GM12878 (cell line): Measurements from ENCODE around the gene BCL2L13. TPM values are rescaled to one million over a fixed set of nuclear protein-coding genes. Genes with fewer than 3 reads are reported as not detected.

Experiments
- ATAC-seq: fragments of 200-7000 bp; cut with Tn5 transposase; 3 replicates; pipeline ENCODE4 v1.9.1; 2020; ENCODE audit warnings: mild to moderate bottlenecking, moderate library complexity
- BruUV-seq: library from RNA; stranded (reverse); fragments of 400-500 nt; replicated peaks from 2 replicates; lab custom pipeline; 2021; lab: Mats Ljungman, UMichigan
- CTCF ChIA-PET: fragments of 300-600 bp; sonication (Branson Sonifier 250); formaldehyde crosslinking; extraction: SDS; loops from one replicate; lab custom pipeline; 2021; ENCODE audit warnings: inconsistent platforms; lab: Yijun Ruan, JAX
- POLR2A ChIA-PET: fragments of 350-600 bp; formaldehyde crosslinking; extraction: SDS; loops from one replicate; lab custom pipeline; 2021; ENCODE audit warnings: inconsistent platforms; lab: Charles Lee
- RAD21 ChIA-PET: fragments of 300-600 bp; sonication (Branson Sonifier 250); formaldehyde crosslinking; loops from one replicate; lab custom pipeline; 2023; ENCODE audit warnings: antibody characterized with exemption; ENCODE audit not compliant: unreplicated experiment; lab: Charles Lee
- SMC1A ChIA-PET: fragments of 300-600 bp; sonication (Branson Sonifier 250); formaldehyde crosslinking; loops from one replicate; lab custom pipeline; 2023; ENCODE audit not compliant: unreplicated experiment, uncharacterized antibody; lab: Charles Lee
- DNase-seq: peaks from one replicate; pipeline ENCODE4 v3.0.0-alpha.2; 2011; ENCODE audit warnings: low read depth, low spot score
- FAIRE-seq: peaks from 3 replicates; lab custom pipeline; 2011; peaks lifted over from hg19 to GRCh38; lab: Jason Lieb, UNC
- H2AFZ ChIP-seq: 2 replicates; pipeline ENCODE4 v1.6.0; 2011; ENCODE audit warnings: low read depth, low read length, control low read depth; ENCODE audit not compliant: control insufficient read depth
- H3K27ac ChIP-seq: 2 replicates; pipeline ENCODE4 v1.5.1; 2011; ENCODE audit warnings: control low read depth; ENCODE audit not compliant: control insufficient read depth, insufficient read depth
- H3K27me3 ChIP-seq, 2 experiments: replicated peaks in 1 of 2; 2 replicates each; pipeline versions ENCODE4 v1.6.0 to v1.6.1; 2011; ENCODE audit warnings: low read length in 1 of 2; ENCODE audit not compliant: control insufficient read depth in 2 of 2, insufficient read depth in 2 of 2
- H3K36me3 ChIP-seq, 2 experiments: 2 replicates each; pipeline ENCODE4 v1.5.1; 2011; ENCODE audit warnings: low read length in 1 of 2; ENCODE audit not compliant: control insufficient read depth in 2 of 2, insufficient read depth in 2 of 2
- H3K4me1 ChIP-seq: 2 replicates; pipeline ENCODE4 v1.6.1; 2011; ENCODE audit warnings: mild to moderate bottlenecking, low read length, moderate library complexity, mixed read lengths; ENCODE audit not compliant: control insufficient read depth, insufficient read depth
- H3K4me2 ChIP-seq: 2 replicates; pipeline ENCODE4 v1.6.0; 2011; ENCODE audit warnings: control low read depth; ENCODE audit not compliant: control insufficient read depth, insufficient read depth
- H3K4me3 ChIP-seq: fragments of 200-600 bp; sonication (generic); 2 replicates; pipeline ENCODE4 v1.5.1; 2016
- H3K79me2 ChIP-seq: 2 replicates; pipeline ENCODE4 v1.6.0; 2011; ENCODE audit warnings: low read length; ENCODE audit not compliant: control insufficient read depth, insufficient read depth
- H3K9ac ChIP-seq: 2 replicates; pipeline ENCODE4 v1.8.0; 2011; ENCODE audit warnings: low read length, control low read depth, mixed read lengths; ENCODE audit not compliant: control insufficient read depth, insufficient read depth
- H3K9me3 ChIP-seq: replicated peaks from 3 replicates; pipeline ENCODE4 v1.5.1; 2011; ENCODE audit warnings: mild to moderate bottlenecking, low read length; ENCODE audit not compliant: control insufficient read depth, insufficient read depth
- H4K20me1 ChIP-seq: 2 replicates; pipeline ENCODE4 v1.6.0; 2011; ENCODE audit not compliant: control insufficient read depth, insufficient read depth
- ASH2L ChIP-seq: fragments of 300-600, 200-600 bp; sonication (generic); IDR thresholded peaks from 2 replicates; pipeline ENCODE4 v1.6.1; 2017; ENCODE audit warnings: low read depth, mild to moderate bottlenecking, borderline replicate concordance
- CBX3 ChIP-seq: fragments of 200-600 bp; sonication (generic); IDR thresholded peaks from 2 replicates; pipeline ENCODE4 v1.6.1; 2016; ENCODE audit warnings: low read depth, borderline replicate concordance
- CEBPB ChIP-seq, 2 experiments: fragments of 150-350 bp in 1 of 2; IDR thresholded peaks; 2 replicates each; pipeline ENCODE4 v1.6.1; 2012 to 2014; ENCODE audit warnings: low read depth in 2 of 2, low read length in 2 of 2, borderline replicate concordance in 1 of 2, inconsistent platforms in 1 of 2
- ESRRA ChIP-seq: IDR thresholded peaks from 2 replicates; pipeline ENCODE4 v1.6.1; 2012; ENCODE audit warnings: mild to moderate bottlenecking, low read length, improper control_type of control experiment
- IRF5 ChIP-seq: fragments of 450-650 bp; IDR thresholded peaks from 2 replicates; pipeline ENCODE4 v1.6.1; 2017; ENCODE audit warnings: borderline replicate concordance
- NFIC ChIP-seq: IDR thresholded peaks from 2 replicates; pipeline ENCODE4 v1.6.1; 2012; ENCODE audit warnings: low read depth, mild to moderate bottlenecking, inconsistent platforms, low read length, moderate library complexity
- NFXL1 ChIP-seq: fragments of 450-650 bp; IDR thresholded peaks from 2 replicates; pipeline ENCODE4 v1.6.1; 2017; ENCODE audit warnings: antibody characterized with exemption, mild to moderate bottlenecking, borderline replicate concordance
- NFYB ChIP-seq: IDR thresholded peaks from 2 replicates; pipeline ENCODE4 v1.6.1; 2011; ENCODE audit warnings: low read depth, mild to moderate bottlenecking, low read length, improper control_type of control experiment, moderate library complexity; ENCODE audit not compliant: insufficient read depth
- SPI1 ChIP-seq: IDR thresholded peaks from 2 replicates; pipeline ENCODE4 v1.6.1; 2011; ENCODE audit warnings: low read depth, mild to moderate bottlenecking, low read length, moderate library complexity, borderline replicate concordance; ENCODE audit not compliant: insufficient read depth
- STAT3 ChIP-seq: IDR thresholded peaks from 2 replicates; pipeline ENCODE4 v1.6.1; 2011; ENCODE audit warnings: low read depth, low read length, improper control_type of control experiment
- WGBS: methylation state at CpG from one replicate; pipeline ENCODE4 v1.1.6; 2016; ENCODE audit warnings: low lambda C conversion rate; ENCODE audit not compliant: insufficient replicate concordance, insufficient coverage; ENCODE audit errors: missing lambda C conversion rate; 5-methylcytosine and 5-hydroxymethylcytosine counted together
- in situ Hi-C: fragments of 300-500 bp; cut with MboI; formaldehyde crosslinking; loops from 9 replicates; pipeline ENCODE4 v1.14.3; 2018; ENCODE audit warnings: mixed read lengths
- intact Hi-C: fragments of 100-400 bp; cut with micrococcal nuclease; formaldehyde crosslinking; loops from one replicate; pipeline ENCODE4 v1.14.2; 2022; ENCODE audit not compliant: unreplicated experiment
- polyA plus RNA-seq, 11 experiments: library from polyadenylated mRNA; depleted of rRNA in 4 of 11; unstranded in 6 of 11; stranded (reverse) in 5 of 11; fragments of >200 nt; fragmentation: Nextera tagmentation in 4 of 11; fragmentation: Illumina TruSeq in 1 of 11; extraction: Ambion mirVana in 4 of 11; extraction: Trizol in 1 of 11; gene quantifications; 1 replicate in 1 of 11; 2 replicates in 10 of 11; pipeline versions ENCODE4 v1.2.1 to v1.2.3, GENCODE V29; 2011 to 2016; ENCODE audit warnings: inconsistent platforms in 2 of 11, missing spikeins in 2 of 11, low read depth in 1 of 11
- total RNA-seq, 4 experiments: library from RNA; depleted of rRNA in 3 of 4; stranded (reverse); fragments of >200 nt in 3 of 4; fragmentation: Illumina TruSeq in 1 of 4; extraction: Trizol in 1 of 4; gene quantifications; 2 replicates each; pipeline versions ENCODE4 v1.2.1 to v1.2.3, GENCODE V29; 2013 to 2021
- TF ChIP-seq, protein P1 (sequence below): fragments of 450-650 bp; IDR thresholded peaks from 2 replicates; pipeline ENCODE4 v1.6.1; 2017; ENCODE audit warnings: antibody characterized with exemption, mild to moderate bottlenecking, moderate library complexity
- TF ChIP-seq, protein P2 (sequence below): fragments of 450-650 bp; IDR thresholded peaks from 2 replicates; pipeline ENCODE4 v1.6.1; 2017; ENCODE audit warnings: mild to moderate bottlenecking

The BCL2L13 gene
- total and polyA plus RNA-seq, 10 of the 15 experiments (the other 5 are each of a cell fraction or from before 2014, with no cell fraction given) = 18.6 to 30.6 (median 28.2) TPM

DNA sequence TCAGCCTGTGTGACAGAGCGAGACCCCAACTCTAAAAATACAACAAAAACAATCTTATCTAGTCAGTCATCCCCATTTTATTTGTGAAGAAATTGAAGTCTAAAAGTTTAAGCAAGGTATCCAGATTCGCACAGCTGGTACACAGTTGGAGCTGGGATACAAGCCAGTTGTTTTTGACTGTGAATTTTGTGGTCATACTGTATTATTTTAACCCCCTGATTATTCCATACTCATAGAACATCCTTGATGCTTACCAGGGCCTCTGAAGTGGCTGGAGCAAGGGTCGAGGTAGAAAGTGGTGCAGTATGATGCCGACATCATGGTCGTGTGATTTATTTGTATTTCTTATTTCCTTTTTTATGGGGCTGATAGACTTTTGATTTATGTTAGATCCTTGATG lies 85.7 kb downstream of the BCL2L13 start (continued):
- TF ChIP-seq SPI1 (no peak), NFXL1 (no peak)

GRCh38 chr22:17724678-17725499 lies 86.3 kb downstream of the BCL2L13 start:
- no peaks in the 10 kb centered on the region; the same call in 1 of the 2 replicates for H4K20me1 ChIP-seq
- FAIRE-seq (no peak), ATAC-seq (no peak), DNase-seq (no peak)
- no peak overlapping the region for H3K9ac ChIP-seq
- no peak overlapping the region for H3K4me2 ChIP-seq
- CTCF ChIA-PET = interaction anchor here (3.0 kb wide), 1 partner anchor 166 kb away, joined by 7 read pairs; no protein-coding TSS in a partner anchor
- no peaks in the 10 kb centered on the region for H3K4me1 ChIP-seq
- in situ Hi-C loops (no loop called here), intact Hi-C loops (loop anchor here (5.0 kb wide), 1 partner anchor 168 kb away; no protein-coding TSS in a partner anchor)
- no peak overlapping the region for H3K4me3 ChIP-seq
- RAD21 ChIA-PET = interaction anchor here (1.1 kb wide), 1 partner anchor 301 kb away, joined by 3 read pairs; no protein-coding TSS in a partner anchor
- no peaks in the 10 kb centered on the region for H3K79me2 ChIP-seq
- 86% methylated on average over 8 of the region's 8 CpGs for WGBS
- H3K27ac ChIP-seq = no peak overlapping the region
- POLR2A ChIA-PET = interaction anchor here (0.7 kb wide), 1 partner anchor 520 kb away, joined by 3 read pairs; no protein-coding TSS in a partner anchor
- H2AFZ ChIP-seq = no peak overlapping the region
- H3K9me3 ChIP-seq = no peaks in the 10 kb centered on the region
- BruUV-seq = no TSS peak
- H3K27me3 ChIP-seq = no peaks in the 10 kb centered on the region
- SMC1A ChIA-PET = interaction anchor here (1.0 kb wide), 1 partner anchor 60 kb away, joined by 3 read pairs; no protein-coding TSS in a partner anchor
- H3K36me3 ChIP-seq = peaks cover 6 to 8% of the 10 kb centered on the region in 2 experiments; a peak in 3 of 4 replicates
- TF ChIP-seq STAT3 (no peak), IRF5 (no peak), NFIC (no peak), ESRRA (no peak), NFYB (no peak), CEBPB (IDR thresholded peaks at IDR 0.05; ENCODE audit: borderline replicate concordance in 1 of 2, low read depth in 2 of 2, low read length in 2 of 2) (no peak), ASH2L (no peak), SPI1 (no peak), CBX3 (no peak)
- TF ChIP-seq, protein P1, sequence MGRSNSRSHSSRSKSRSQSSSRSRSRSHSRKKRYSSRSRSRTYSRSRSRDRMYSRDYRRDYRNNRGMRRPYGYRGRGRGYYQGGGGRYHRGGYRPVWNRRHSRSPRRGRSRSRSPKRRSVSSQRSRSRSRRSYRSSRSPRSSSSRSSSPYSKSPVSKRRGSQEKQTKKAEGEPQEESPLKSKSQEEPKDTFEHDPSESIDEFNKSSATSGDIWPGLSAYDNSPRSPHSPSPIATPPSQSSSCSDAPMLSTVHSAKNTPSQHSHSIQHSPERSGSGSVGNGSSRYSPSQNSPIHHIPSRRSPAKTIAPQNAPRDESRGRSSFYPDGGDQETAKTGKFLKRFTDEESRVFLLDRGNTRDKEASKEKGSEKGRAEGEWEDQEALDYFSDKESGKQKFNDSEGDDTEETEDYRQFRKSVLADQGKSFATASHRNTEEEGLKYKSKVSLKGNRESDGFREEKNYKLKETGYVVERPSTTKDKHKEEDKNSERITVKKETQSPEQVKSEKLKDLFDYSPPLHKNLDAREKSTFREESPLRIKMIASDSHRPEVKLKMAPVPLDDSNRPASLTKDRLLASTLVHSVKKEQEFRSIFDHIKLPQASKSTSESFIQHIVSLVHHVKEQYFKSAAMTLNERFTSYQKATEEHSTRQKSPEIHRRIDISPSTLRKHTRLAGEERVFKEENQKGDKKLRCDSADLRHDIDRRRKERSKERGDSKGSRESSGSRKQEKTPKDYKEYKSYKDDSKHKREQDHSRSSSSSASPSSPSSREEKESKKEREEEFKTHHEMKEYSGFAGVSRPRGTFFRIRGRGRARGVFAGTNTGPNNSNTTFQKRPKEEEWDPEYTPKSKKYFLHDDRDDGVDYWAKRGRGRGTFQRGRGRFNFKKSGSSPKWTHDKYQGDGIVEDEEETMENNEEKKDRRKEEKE = no peak
- TF ChIP-seq, protein P2, sequence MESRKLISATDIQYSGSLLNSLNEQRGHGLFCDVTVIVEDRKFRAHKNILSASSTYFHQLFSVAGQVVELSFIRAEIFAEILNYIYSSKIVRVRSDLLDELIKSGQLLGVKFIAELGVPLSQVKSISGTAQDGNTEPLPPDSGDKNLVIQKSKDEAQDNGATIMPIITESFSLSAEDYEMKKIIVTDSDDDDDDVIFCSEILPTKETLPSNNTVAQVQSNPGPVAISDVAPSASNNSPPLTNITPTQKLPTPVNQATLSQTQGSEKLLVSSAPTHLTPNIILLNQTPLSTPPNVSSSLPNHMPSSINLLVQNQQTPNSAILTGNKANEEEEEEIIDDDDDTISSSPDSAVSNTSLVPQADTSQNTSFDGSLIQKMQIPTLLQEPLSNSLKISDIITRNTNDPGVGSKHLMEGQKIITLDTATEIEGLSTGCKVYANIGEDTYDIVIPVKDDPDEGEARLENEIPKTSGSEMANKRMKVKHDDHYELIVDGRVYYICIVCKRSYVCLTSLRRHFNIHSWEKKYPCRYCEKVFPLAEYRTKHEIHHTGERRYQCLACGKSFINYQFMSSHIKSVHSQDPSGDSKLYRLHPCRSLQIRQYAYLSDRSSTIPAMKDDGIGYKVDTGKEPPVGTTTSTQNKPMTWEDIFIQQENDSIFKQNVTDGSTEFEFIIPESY = no peak
